HEK293 (cell line): ENCODE results near the gene SLC25A19.

Experiments used
- BCL11A ChIP-seq: fragments of 450-650 bp; formaldehyde crosslinking; IDR thresholded peaks from 2 replicates; pipeline ENCODE4 v1.5.1; 2016; ENCODE audit warnings: low read depth, missing biosample characterization, missing genetic modification characterization
- CTCF ChIP-seq: fragments of 450-650 bp; formaldehyde crosslinking; IDR thresholded peaks from 2 replicates; pipeline ENCODE4 v1.5.1; 2016; ENCODE audit warnings: missing biosample characterization, missing genetic modification characterization
- EGR2 ChIP-seq: fragments of 450-650 bp; formaldehyde crosslinking; IDR thresholded peaks from 2 replicates; pipeline ENCODE4 v1.5.1; 2016; ENCODE audit warnings: low read depth, missing biosample characterization, missing genetic modification characterization
- FEZF1 ChIP-seq: fragments of 450-650 bp; formaldehyde crosslinking; IDR thresholded peaks from 2 replicates; pipeline ENCODE4 v1.5.1; 2016; ENCODE audit warnings: missing biosample characterization, missing genetic modification characterization
- HOXC10 ChIP-seq: sonication (generic); formaldehyde crosslinking; IDR thresholded peaks from 2 replicates; pipeline ENCODE4 v1.8.1; 2023; ENCODE audit warnings: mild to moderate bottlenecking, missing genetic modification reagents
- KLF10 ChIP-seq: fragments of 450-650 bp; IDR thresholded peaks from 2 replicates; pipeline ENCODE4 v1.5.1; 2018; ENCODE audit warnings: missing biosample characterization, mild to moderate bottlenecking, missing genetic modification characterization
- KLF9 ChIP-seq: fragments of 450-650 bp; formaldehyde crosslinking; IDR thresholded peaks from 2 replicates; pipeline ENCODE4 v1.5.1; 2016; ENCODE audit warnings: missing biosample characterization, missing genetic modification characterization, low read depth
- WT1 ChIP-seq: fragments of 450-650 bp; formaldehyde crosslinking; IDR thresholded peaks from 2 replicates; pipeline ENCODE4 v1.5.1; 2016; ENCODE audit warnings: missing biosample characterization, missing genetic modification characterization
- ZBTB20 ChIP-seq: fragments of 450-650 bp; formaldehyde crosslinking; IDR thresholded peaks from 2 replicates; pipeline ENCODE4 v1.5.1; 2016; ENCODE audit warnings: missing biosample characterization, missing genetic modification characterization
- ZBTB44 ChIP-seq: fragments of 450-650 bp; IDR thresholded peaks from 2 replicates; pipeline ENCODE4 v1.5.1; 2018; ENCODE audit warnings: missing biosample characterization, mild to moderate bottlenecking, missing genetic modification characterization
- ZBTB48 ChIP-seq: fragments of 450-650 bp; formaldehyde crosslinking; IDR thresholded peaks from 2 replicates; pipeline ENCODE4 v1.5.1; 2016; ENCODE audit warnings: missing biosample characterization, missing genetic modification characterization
- ZIC2 ChIP-seq: fragments of 450-650 bp; formaldehyde crosslinking; IDR thresholded peaks from 2 replicates; pipeline ENCODE4 v1.5.1; 2016; ENCODE audit warnings: missing biosample characterization, missing genetic modification characterization
- ZNF10 ChIP-seq: fragments of 450-650 bp; formaldehyde crosslinking; IDR thresholded peaks from 2 replicates; pipeline ENCODE4 v1.5.1; 2017; ENCODE audit warnings: missing biosample characterization, missing genetic modification characterization
- ZNF274 ChIP-seq, 2 experiments: fragments of 200-500 bp in 1 of 2; fragments of 450-650 bp in 1 of 2; sonication (Bioruptor generic) in 1 of 2; formaldehyde crosslinking in 1 of 2; IDR thresholded peaks; 2 replicates each; pipeline versions ENCODE4 v1.5.1 to v1.6.1; 2014 to 2016; ENCODE audit warnings: borderline replicate concordance in 1 of 2, inconsistent platforms in 1 of 2, low read length in 1 of 2, missing biosample characterization in 1 of 2, missing genetic modification characterization in 1 of 2
- ZNF324 ChIP-seq: fragments of 450-650 bp; formaldehyde crosslinking; IDR thresholded peaks from 2 replicates; pipeline ENCODE4 v1.5.1; 2016; ENCODE audit warnings: missing biosample characterization, missing genetic modification characterization
- ZNF354C ChIP-seq: fragments of 450-650 bp; formaldehyde crosslinking; IDR thresholded peaks from 2 replicates; pipeline ENCODE4 v1.5.1; 2016; ENCODE audit warnings: missing biosample characterization, missing genetic modification characterization, low read depth, borderline replicate concordance
- ZNF549 ChIP-seq: fragments of 450-650 bp; IDR thresholded peaks from 2 replicates; pipeline ENCODE4 v1.5.1; 2018; ENCODE audit warnings: missing biosample characterization, missing genetic modification characterization, mild to moderate bottlenecking, inconsistent platforms, moderate library complexity
- ZNF610 ChIP-seq: fragments of 450-650 bp; formaldehyde crosslinking; IDR thresholded peaks from 2 replicates; pipeline ENCODE4 v1.5.1; 2016; ENCODE audit warnings: missing biosample characterization, missing genetic modification characterization, borderline replicate concordance
- ZNF660 ChIP-seq: fragments of 450-650 bp; IDR thresholded peaks from 2 replicates; pipeline ENCODE4 v1.5.1; 2018; ENCODE audit warnings: missing biosample characterization, mild to moderate bottlenecking, missing genetic modification characterization
- ZNF785 ChIP-seq: fragments of 450-650 bp; formaldehyde crosslinking; IDR thresholded peaks from 2 replicates; pipeline ENCODE4 v1.5.1; 2016; ENCODE audit warnings: missing biosample characterization, missing genetic modification characterization
- ZSCAN30 ChIP-seq: fragments of 450-650 bp; IDR thresholded peaks from 2 replicates; pipeline ENCODE4 v1.5.1; 2018; ENCODE audit warnings: missing biosample characterization, mild to moderate bottlenecking, missing genetic modification characterization, moderate library complexity
- TF ChIP-seq, protein P1 (sequence below): fragments of 450-650 bp; formaldehyde crosslinking; IDR thresholded peaks from 2 replicates; pipeline ENCODE4 v1.5.1; 2016; ENCODE audit warnings: missing biosample characterization, missing genetic modification characterization
- TF ChIP-seq, protein P2 (sequence below): fragments of 450-650 bp; formaldehyde crosslinking; IDR thresholded peaks from 2 replicates; pipeline ENCODE4 v1.5.1; 2016; ENCODE audit warnings: missing biosample characterization, missing genetic modification characterization
- TF ChIP-seq, protein P3 (sequence below): fragments of 450-650 bp; formaldehyde crosslinking; conservative IDR thresholded peaks from 2 replicates; pipeline ENCODE4 v1.5.1; 2016; ENCODE audit warnings: low read depth, missing biosample characterization, missing genetic modification characterization
- TF ChIP-seq, protein P4 (sequence below): fragments of 450-650 bp; formaldehyde crosslinking; IDR thresholded peaks from 2 replicates; pipeline ENCODE4 v1.5.1; 2016; ENCODE audit warnings: missing biosample characterization, missing genetic modification characterization

The SLC25A19 gene

GRCh38 chr17:75271233-75271954 is 17.8 kb downstream of the SLC25A19 start (continued):
- TF ChIP-seq, protein P1, sequence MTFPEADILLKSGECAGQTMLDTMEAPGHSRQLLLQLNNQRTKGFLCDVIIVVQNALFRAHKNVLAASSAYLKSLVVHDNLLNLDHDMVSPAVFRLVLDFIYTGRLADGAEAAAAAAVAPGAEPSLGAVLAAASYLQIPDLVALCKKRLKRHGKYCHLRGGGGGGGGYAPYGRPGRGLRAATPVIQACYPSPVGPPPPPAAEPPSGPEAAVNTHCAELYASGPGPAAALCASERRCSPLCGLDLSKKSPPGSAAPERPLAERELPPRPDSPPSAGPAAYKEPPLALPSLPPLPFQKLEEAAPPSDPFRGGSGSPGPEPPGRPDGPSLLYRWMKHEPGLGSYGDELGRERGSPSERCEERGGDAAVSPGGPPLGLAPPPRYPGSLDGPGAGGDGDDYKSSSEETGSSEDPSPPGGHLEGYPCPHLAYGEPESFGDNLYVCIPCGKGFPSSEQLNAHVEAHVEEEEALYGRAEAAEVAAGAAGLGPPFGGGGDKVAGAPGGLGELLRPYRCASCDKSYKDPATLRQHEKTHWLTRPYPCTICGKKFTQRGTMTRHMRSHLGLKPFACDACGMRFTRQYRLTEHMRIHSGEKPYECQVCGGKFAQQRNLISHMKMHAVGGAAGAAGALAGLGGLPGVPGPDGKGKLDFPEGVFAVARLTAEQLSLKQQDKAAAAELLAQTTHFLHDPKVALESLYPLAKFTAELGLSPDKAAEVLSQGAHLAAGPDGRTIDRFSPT: peak; percentile 70; the same call in 1 of the 2 replicates
- TF ChIP-seq ZNF274 (IDR thresholded peaks at IDR 0.05; ENCODE audit: low read length) (no peak), ZNF274 (tag by site-specific recombination; IDR thresholded peaks at IDR 0.05; ENCODE audit: borderline replicate concordance) (no peak), BCL11A (tag by site-specific recombination) (0 out of 2 replicates have a peak, but pooled peaks have one; percentile 11), ZNF610 (0 out of 2 replicates have a peak, but pooled peaks have one; percentile 50), ZNF785 (tag by site-specific recombination) (0 out of 2 replicates have a peak, but pooled peaks have one; percentile 58), ZIC2 (tag by site-specific recombination) (no peak), ZBTB20 (tag by site-specific recombination) (peak; percentile 89), ZNF354C (tag by site-specific recombination) (no peak), KLF9 (tag by site-specific recombination) (no peak), FEZF1 (tag by site-specific recombination) (no peak), WT1 (tag by site-specific recombination) (peak; percentile 41; the same call in 1 of the 2 replicates), ZNF324 (0 out of 2 replicates have a peak, but pooled peaks have one; percentile 31), ZNF660 (peak; percentile 28; the same call in 1 of the 2 replicates), ZSCAN30 (peak; percentile 24), EGR2 (tag by site-specific recombination) (0 out of 2 replicates have a peak, but pooled peaks have one; percentile 41), HOXC10 (no peak), ZBTB44 (tag by site-specific recombination) (peak; percentile 13; the same call in 1 of the 2 replicates), ZBTB48 (peak; percentile 54), ZNF10 (tag by site-specific recombination) (peak; percentile 39; the same call in 1 of the 2 replicates), CTCF (tag by site-specific recombination) (peak; percentile 69), ZNF549 (tag by site-specific recombination) (no peak), KLF10 (tag by site-specific recombination) (peak; percentile 34; the same call in 1 of the 2 replicates)
- TF ChIP-seq, protein P2, sequence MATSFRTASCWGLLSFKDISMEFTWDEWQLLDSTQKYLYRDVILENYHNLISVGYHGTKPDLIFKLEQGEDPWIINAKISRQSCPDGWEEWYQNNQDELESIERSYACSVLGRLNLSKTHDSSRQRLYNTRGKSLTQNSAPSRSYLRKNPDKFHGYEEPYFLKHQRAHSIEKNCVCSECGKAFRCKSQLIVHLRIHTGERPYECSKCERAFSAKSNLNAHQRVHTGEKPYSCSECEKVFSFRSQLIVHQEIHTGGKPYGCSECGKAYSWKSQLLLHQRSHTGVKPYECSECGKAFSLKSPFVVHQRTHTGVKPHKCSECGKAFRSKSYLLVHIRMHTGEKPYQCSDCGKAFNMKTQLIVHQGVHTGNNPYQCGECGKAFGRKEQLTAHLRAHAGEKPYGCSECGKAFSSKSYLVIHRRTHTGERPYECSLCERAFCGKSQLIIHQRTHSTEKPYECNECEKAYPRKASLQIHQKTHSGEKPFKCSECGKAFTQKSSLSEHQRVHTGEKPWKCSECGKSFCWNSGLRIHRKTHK (tag by site-specific recombination): no peak
- TF ChIP-seq, protein P3, sequence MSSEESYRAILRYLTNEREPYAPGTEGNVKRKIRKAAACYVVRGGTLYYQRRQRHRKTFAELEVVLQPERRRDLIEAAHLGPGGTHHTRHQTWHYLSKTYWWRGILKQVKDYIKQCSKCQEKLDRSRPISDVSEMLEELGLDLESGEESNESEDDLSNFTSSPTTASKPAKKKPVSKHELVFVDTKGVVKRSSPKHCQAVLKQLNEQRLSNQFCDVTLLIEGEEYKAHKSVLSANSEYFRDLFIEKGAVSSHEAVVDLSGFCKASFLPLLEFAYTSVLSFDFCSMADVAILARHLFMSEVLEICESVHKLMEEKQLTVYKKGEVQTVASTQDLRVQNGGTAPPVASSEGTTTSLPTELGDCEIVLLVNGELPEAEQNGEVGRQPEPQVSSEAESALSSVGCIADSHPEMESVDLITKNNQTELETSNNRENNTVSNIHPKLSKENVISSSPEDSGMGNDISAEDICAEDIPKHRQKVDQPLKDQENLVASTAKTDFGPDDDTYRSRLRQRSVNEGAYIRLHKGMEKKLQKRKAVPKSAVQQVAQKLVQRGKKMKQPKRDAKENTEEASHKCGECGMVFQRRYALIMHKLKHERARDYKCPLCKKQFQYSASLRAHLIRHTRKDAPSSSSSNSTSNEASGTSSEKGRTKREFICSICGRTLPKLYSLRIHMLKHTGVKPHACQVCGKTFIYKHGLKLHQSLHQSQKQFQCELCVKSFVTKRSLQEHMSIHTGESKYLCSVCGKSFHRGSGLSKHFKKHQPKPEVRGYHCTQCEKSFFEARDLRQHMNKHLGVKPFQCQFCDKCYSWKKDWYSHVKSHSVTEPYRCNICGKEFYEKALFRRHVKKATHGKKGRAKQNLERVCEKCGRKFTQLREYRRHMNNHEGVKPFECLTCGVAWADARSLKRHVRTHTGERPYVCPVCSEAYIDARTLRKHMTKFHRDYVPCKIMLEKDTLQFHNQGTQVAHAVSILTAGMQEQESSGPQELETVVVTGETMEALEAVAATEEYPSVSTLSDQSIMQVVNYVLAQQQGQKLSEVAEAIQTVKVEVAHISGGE: peak; percentile 91
- TF ChIP-seq, protein P4, sequence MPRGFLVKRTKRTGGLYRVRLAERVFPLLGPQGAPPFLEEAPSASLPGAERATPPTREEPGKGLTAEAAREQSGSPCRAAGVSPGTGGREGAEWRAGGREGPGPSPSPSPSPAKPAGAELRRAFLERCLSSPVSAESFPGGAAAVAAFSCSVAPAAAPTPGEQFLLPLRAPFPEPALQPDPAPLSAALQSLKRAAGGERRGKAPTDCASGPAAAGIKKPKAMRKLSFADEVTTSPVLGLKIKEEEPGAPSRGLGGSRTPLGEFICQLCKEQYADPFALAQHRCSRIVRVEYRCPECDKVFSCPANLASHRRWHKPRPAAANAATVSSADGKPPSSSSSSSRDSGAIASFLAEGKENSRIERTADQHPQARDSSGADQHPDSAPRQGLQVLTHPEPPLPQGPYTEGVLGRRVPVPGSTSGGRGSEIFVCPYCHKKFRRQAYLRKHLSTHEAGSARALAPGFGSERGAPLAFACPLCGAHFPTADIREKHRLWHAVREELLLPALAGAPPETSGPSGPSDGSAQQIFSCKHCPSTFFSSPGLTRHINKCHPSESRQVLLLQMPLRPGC (tag by site-specific recombination): peak; percentile 10; the same call in 1 of the 2 replicates
